SK-N-SH treated with all-trans-retinoic acid at 6 μM for 48 hours (cell line): ENCODE measurements around the gene KCTD2.

Experiments used
- ATAC-seq: fragments of 200-7000 bp; cut with Tn5 transposase; 3 replicates; pipeline ENCODE4 v1.9.1; 2020; ENCODE audit warnings: mild to moderate bottlenecking, moderate library complexity
- ARNTL ChIP-seq: fragments of 450-650 bp; formaldehyde crosslinking; IDR thresholded peaks from 2 replicates; pipeline ENCODE4 v1.5.0; 2020; ENCODE audit warnings: low read depth, mild to moderate bottlenecking, moderate library complexity, borderline replicate concordance
- BACH2 ChIP-seq: fragments of 250-450 bp; sonication (Bioruptor Pico); IDR thresholded peaks from 2 replicates; pipeline ENCODE4 v1.9.0; 2021; ENCODE audit warnings: mild to moderate bottlenecking, borderline replicate concordance
- CSDC2 ChIP-seq: fragments of 250-450 bp; sonication (Bioruptor Pico); IDR thresholded peaks from 2 replicates; pipeline ENCODE4 v1.5.0; 2020; ENCODE audit warnings: mild to moderate bottlenecking, moderate library complexity
- ESRRG ChIP-seq: fragments of 250-450 bp; sonication (Bioruptor Pico); IDR thresholded peaks from 2 replicates; pipeline ENCODE4 v1.6.1; 2021; ENCODE audit warnings: mild to moderate bottlenecking
- ISL1 ChIP-seq: fragments of 250-450 bp; sonication (Bioruptor Pico); IDR thresholded peaks from 2 replicates; pipeline ENCODE4 v2.1.2; 2022; ENCODE audit warnings: mild to moderate bottlenecking, moderate library complexity
- OSR1 ChIP-seq: fragments of 250-450 bp; sonication (Bioruptor Pico); IDR thresholded peaks from 2 replicates; pipeline ENCODE4 v1.8.0; 2022; ENCODE audit warnings: moderate library complexity, mild to moderate bottlenecking, inconsistent platforms
- PPARA ChIP-seq: fragments of 250-450 bp; sonication (Bioruptor Pico); IDR thresholded peaks from 2 replicates; pipeline ENCODE4 v1.5.0; 2020; ENCODE audit warnings: mild to moderate bottlenecking, borderline replicate concordance
- RARB ChIP-seq: fragments of 250-450 bp; sonication (Bioruptor Pico); IDR thresholded peaks from 2 replicates; pipeline ENCODE4 v1.8.0; 2021; ENCODE audit warnings: mild to moderate bottlenecking, moderate library complexity
- SNAI2 ChIP-seq: fragments of 250-450 bp; sonication (Bioruptor Pico); IDR thresholded peaks from 2 replicates; pipeline ENCODE4 v1.5.0; 2020; ENCODE audit warnings: mild to moderate bottlenecking, moderate library complexity
- TCF4 ChIP-seq: fragments of 250-450 bp; sonication (Bioruptor Pico); IDR thresholded peaks from 2 replicates; pipeline ENCODE4 v1.8.0; 2021; ENCODE audit warnings: mild to moderate bottlenecking, moderate library complexity, borderline replicate concordance
- TOX ChIP-seq: fragments of 250-450 bp; sonication (Bioruptor Pico); IDR thresholded peaks from 2 replicates; pipeline ENCODE4 v1.8.0; 2021; ENCODE audit warnings: mild to moderate bottlenecking, moderate library complexity, borderline replicate concordance
- ZFP3 ChIP-seq: fragments of 250-450 bp; sonication (Bioruptor Pico); IDR thresholded peaks from 2 replicates; pipeline ENCODE4 v1.5.0; 2020; ENCODE audit warnings: mild to moderate bottlenecking, moderate library complexity
- ZFP30 ChIP-seq: fragments of 450-650 bp; formaldehyde crosslinking; IDR thresholded peaks from 2 replicates; pipeline ENCODE4 v1.5.0; 2022; ENCODE audit warnings: mild to moderate bottlenecking, moderate library complexity
- ZNF565 ChIP-seq: fragments of 450-650 bp; formaldehyde crosslinking; conservative IDR thresholded peaks from 2 replicates; pipeline ENCODE4 v1.5.0; 2020; ENCODE audit warnings: low read depth, mild to moderate bottlenecking, moderate library complexity
- TF ChIP-seq, protein P1 (sequence below): fragments of 250-450 bp; sonication (Bioruptor Pico); IDR thresholded peaks from 2 replicates; pipeline ENCODE4 v1.5.1; 2020; ENCODE audit warnings: low read depth, mild to moderate bottlenecking, moderate library complexity
- TF ChIP-seq, protein P2 (sequence below): fragments of 250-450 bp; sonication (Bioruptor Pico); IDR thresholded peaks from 2 replicates; pipeline ENCODE4 v1.5.1; 2021; ENCODE audit warnings: mild to moderate bottlenecking, moderate library complexity
- TF ChIP-seq, protein P3 (sequence below): fragments of 250-450 bp; sonication (Bioruptor Pico); IDR thresholded peaks from 2 replicates; pipeline ENCODE4 v1.5.0; 2020; ENCODE audit warnings: mild to moderate bottlenecking, moderate library complexity
- TF ChIP-seq, protein P4 (sequence below): fragments of 250-450 bp; sonication (Bioruptor Pico); IDR thresholded peaks from 2 replicates; pipeline ENCODE4 v1.8.0; 2021; ENCODE audit warnings: low read depth, mild to moderate bottlenecking, moderate library complexity, borderline replicate concordance

Gene KCTD2

DNA sequence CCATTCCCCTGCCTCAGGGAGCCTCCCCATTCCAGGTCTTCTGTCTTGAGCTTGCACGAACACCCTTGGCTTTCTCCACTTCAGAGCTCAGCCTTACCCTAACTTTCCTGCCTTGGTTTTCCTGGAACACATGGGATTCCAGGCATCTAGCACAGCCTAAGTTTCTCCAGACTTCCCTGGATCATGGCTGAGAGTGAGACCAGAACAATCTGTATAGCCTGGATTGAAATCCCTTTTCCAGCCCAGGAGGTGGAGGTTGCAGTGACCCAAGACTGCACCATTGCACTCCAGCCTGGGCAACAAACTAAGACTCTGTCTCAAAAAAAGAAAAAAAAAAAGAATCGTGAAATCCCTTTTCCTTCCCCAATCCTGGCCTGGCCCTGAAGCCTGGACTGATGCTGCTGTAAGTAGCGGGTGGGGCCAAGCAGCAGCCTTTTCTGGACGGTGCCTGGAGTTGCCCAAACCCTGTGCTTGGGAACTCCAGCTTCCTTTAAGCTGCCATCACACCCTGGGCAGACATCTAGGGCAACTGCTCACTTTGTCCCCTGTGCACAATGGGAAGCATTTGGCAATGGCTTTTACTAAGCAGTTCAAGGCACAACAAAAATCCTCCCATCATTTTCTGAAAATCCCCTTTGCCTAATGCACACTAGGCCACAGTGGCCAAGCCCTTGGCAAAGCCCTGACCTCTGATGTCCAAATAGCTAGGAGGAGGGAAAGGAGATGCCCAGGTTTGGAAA lies 28.7 kb downstream of the KCTD2 start:
- TF ChIP-seq SNAI2 (CRISPR knock-in tag) = no peak
- TF ChIP-seq, protein P1, sequence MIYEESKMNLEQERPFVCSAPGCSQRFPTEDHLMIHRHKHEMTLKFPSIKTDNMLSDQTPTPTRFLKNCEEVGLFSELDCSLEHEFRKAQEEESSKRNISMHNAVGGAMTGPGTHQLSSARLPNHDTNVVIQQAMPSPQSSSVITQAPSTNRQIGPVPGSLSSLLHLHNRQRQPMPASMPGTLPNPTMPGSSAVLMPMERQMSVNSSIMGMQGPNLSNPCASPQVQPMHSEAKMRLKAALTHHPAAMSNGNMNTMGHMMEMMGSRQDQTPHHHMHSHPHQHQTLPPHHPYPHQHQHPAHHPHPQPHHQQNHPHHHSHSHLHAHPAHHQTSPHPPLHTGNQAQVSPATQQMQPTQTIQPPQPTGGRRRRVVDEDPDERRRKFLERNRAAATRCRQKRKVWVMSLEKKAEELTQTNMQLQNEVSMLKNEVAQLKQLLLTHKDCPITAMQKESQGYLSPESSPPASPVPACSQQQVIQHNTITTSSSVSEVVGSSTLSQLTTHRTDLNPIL = no peak
- no peak for TF ChIP-seq ARNTL (CRISPR knock-in tag)
- TF ChIP-seq TCF4 (CRISPR knock-in tag) = no peak
- TF ChIP-seq OSR1 = no peak
- TF ChIP-seq ZNF565 (CRISPR knock-in tag) = no peak
- no peak for TF ChIP-seq RARB (CRISPR knock-in tag)
- TF ChIP-seq, protein P2, sequence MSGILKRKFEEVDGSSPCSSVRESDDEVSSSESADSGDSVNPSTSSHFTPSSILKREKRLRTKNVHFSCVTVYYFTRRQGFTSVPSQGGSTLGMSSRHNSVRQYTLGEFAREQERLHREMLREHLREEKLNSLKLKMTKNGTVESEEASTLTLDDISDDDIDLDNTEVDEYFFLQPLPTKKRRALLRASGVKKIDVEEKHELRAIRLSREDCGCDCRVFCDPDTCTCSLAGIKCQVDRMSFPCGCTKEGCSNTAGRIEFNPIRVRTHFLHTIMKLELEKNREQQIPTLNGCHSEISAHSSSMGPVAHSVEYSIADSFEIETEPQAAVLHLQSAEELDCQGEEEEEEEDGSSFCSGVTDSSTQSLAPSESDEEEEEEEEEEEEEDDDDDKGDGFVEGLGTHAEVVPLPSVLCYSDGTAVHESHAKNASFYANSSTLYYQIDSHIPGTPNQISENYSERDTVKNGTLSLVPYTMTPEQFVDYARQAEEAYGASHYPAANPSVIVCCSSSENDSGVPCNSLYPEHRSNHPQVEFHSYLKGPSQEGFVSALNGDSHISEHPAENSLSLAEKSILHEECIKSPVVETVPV = no peak
- no peak for TF ChIP-seq ZFP30 (CRISPR knock-in tag)
- no peak for TF ChIP-seq ESRRG (CRISPR knock-in tag)
- TF ChIP-seq, protein P3, sequence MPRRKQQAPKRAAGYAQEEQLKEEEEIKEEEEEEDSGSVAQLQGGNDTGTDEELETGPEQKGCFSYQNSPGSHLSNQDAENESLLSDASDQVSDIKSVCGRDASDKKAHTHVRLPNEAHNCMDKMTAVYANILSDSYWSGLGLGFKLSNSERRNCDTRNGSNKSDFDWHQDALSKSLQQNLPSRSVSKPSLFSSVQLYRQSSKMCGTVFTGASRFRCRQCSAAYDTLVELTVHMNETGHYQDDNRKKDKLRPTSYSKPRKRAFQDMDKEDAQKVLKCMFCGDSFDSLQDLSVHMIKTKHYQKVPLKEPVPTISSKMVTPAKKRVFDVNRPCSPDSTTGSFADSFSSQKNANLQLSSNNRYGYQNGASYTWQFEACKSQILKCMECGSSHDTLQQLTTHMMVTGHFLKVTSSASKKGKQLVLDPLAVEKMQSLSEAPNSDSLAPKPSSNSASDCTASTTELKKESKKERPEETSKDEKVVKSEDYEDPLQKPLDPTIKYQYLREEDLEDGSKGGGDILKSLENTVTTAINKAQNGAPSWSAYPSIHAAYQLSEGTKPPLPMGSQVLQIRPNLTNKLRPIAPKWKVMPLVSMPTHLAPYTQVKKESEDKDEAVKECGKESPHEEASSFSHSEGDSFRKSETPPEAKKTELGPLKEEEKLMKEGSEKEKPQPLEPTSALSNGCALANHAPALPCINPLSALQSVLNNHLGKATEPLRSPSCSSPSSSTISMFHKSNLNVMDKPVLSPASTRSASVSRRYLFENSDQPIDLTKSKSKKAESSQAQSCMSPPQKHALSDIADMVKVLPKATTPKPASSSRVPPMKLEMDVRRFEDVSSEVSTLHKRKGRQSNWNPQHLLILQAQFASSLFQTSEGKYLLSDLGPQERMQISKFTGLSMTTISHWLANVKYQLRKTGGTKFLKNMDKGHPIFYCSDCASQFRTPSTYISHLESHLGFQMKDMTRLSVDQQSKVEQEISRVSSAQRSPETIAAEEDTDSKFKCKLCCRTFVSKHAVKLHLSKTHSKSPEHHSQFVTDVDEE (CRISPR knock-in tag) = no peak
- no peak for TF ChIP-seq TOX
- TF ChIP-seq BACH2 (CRISPR knock-in tag) = no peak
- no peak for TF ChIP-seq PPARA (CRISPR knock-in tag)
- TF ChIP-seq ZFP3 (CRISPR knock-in tag) = no peak
- ATAC-seq = no peak

DNA sequence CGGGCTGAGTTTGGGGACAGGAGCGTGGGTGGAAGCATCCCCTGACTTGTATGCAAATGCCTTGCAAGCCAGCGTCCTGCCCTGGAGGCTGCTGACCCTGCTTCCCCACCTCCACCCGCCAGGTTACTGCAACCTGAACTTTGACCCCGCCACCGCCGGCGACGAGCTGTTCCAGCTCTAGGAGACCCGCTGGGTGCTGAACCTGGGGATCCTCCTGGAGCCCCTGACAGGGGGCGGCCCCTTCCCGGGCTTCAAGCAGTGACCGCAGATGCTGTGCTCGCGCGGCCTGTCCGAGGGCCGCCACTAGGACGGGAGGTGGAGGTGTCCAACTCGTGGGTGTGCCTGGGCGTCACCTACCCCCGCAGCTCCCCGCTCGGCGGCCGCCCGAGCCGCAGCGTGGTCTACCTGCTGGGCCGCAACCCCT lies 30.1 kb downstream of the KCTD2 start:
- TF ChIP-seq ARNTL (CRISPR knock-in tag) (no peak), ZFP30 (CRISPR knock-in tag) (no peak), RARB (CRISPR knock-in tag) (no peak), ZNF565 (CRISPR knock-in tag) (no peak), ESRRG (CRISPR knock-in tag) (no peak), ISL1 (CRISPR knock-in tag) (no peak), ZFP3 (CRISPR knock-in tag) (no peak), CSDC2 (no peak), PPARA (CRISPR knock-in tag) (no peak)
- TF ChIP-seq, protein P3 (CRISPR knock-in tag) = no peak
- TF ChIP-seq, protein P4, sequence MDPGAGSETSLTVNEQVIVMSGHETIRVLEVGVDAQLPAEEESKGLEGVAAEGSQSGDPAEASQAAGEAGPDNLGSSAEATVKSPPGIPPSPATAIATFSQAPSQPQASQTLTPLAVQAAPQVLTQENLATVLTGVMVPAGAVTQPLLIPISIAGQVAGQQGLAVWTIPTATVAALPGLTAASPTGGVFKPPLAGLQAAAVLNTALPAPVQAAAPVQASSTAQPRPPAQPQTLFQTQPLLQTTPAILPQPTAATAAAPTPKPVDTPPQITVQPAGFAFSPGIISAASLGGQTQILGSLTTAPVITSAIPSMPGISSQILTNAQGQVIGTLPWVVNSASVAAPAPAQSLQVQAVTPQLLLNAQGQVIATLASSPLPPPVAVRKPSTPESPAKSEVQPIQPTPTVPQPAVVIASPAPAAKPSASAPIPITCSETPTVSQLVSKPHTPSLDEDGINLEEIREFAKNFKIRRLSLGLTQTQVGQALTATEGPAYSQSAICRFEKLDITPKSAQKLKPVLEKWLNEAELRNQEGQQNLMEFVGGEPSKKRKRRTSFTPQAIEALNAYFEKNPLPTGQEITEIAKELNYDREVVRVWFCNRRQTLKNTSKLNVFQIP (CRISPR knock-in tag) = no peak
- TF ChIP-seq, all 23 proteins: peak for 0
- ATAC-seq = no peak
